Ascending aorta (tissue), 2 donors: Measurements from ENCODE around the gene IL24. TPM values are rescaled to one million over a fixed set of nuclear protein-coding genes. Genes with fewer than 3 reads are reported as not detected.

Experiments used
- DNase-seq, 2 donors: peaks; one replicate each; pipeline ENCODE4 v3.0.0-alpha.2; 2019; ENCODE audit warnings: low spot score in 2 of 2
- H3K27ac ChIP-seq, 2 donors: fragments of 200-600 bp; sonication (generic); one replicate each; pipeline ENCODE4 v1.5.1; 2016 to 2017; ENCODE audit warnings: mild to moderate bottlenecking in 1 of 2
- H3K27me3 ChIP-seq: fragments of 200-600 bp; sonication (generic); one replicate; pipeline ENCODE4 v1.5.1; 2017
- H3K36me3 ChIP-seq, 2 donors: fragments of 200-600 bp; sonication (generic); one replicate each; pipeline ENCODE4 v1.5.1; 2016
- H3K4me1 ChIP-seq, 2 donors: fragments of 200-600 bp; sonication (generic); one replicate each; pipeline ENCODE4 v1.5.1; 2016 to 2017; ENCODE audit warnings: mild to moderate bottlenecking in 1 of 2
- H3K4me3 ChIP-seq, 2 donors: fragments of 200-600 bp; sonication (generic); one replicate each; pipeline ENCODE4 v1.5.1; 2016 to 2017; ENCODE audit warnings: mild to moderate bottlenecking in 1 of 2
- H3K9me3 ChIP-seq, 2 donors: fragments of 200-600 bp; sonication (generic); one replicate each; pipeline ENCODE4 v1.5.1; 2016
- CTCF ChIP-seq, 3 experiments: fragments of 200-600 bp in 2 of 3; fragments of 450-650 bp in 1 of 3; sonication (generic) in 2 of 3; IDR thresholded peaks; one replicate each; pipeline ENCODE4 v1.5.1; 2016 to 2019; ENCODE audit warnings: antibody characterized with exemption in 3 of 3, mild to moderate bottlenecking in 1 of 3, moderate library complexity in 1 of 3
- intact Hi-C: fragments of 100-400 bp; cut with DNase I; formaldehyde crosslinking; loops from one replicate; pipeline ENCODE4 v1.15.1; 2023
- total RNA-seq: library from RNA; depleted of rRNA; stranded (reverse); fragments of >200 nt; gene quantifications from one replicate; pipeline ENCODE4 v1.1.0, GENCODE V29; 2016

Gene IL24
- total RNA-seq, 1 donor from 2014 or later, result not detected

GRCh38 chr1:206854401-206855129, 42.7 kb upstream of the IL24 start:
- peaks cover 0 to 6% of the 10 kb centered on the region in 2 donors for H3K9me3 ChIP-seq
- DNase-seq, result no peak
- TF ChIP-seq CTCF (IDR thresholded peaks at IDR 0.05), result no peak

GRCh38 chr1:206855859-206856258, 41.4 kb upstream of the IL24 start:
- no peaks in the 10 kb centered on the region for H3K4me1 ChIP-seq
- no peak for TF ChIP-seq CTCF (IDR thresholded peaks at IDR 0.05)
- H3K27ac ChIP-seq, result no peak overlapping the region
- H3K4me3 ChIP-seq, result no peak overlapping the region
- H3K9me3 ChIP-seq, result peaks cover 0 to 6% of the 10 kb centered on the region in 2 donors
- no peaks in the 10 kb centered on the region for H3K27me3 ChIP-seq
- H3K36me3 ChIP-seq, result no peaks in the 10 kb centered on the region
- intact Hi-C loops, result no loop called here
- DNase-seq, result no peak

More at GRCh38 chr1:206854401-206855129, 42.7 kb upstream of the IL24 start:
- Histone ChIP-seq H3K27me3 (no peaks in the 10 kb centered on the region), H3K4me3 (no peak overlapping the region), H3K27ac (no peak overlapping the region), H3K36me3 (no peaks in the 10 kb centered on the region), H3K4me1 (no peaks in the 10 kb centered on the region)
- intact Hi-C loops, result no loop called here

- no peaks in the 10 kb centered on the region for H3K4me1 ChIP-seq
- peaks cover 0 to 6% of the 10 kb centered on the region in 2 donors for H3K9me3 ChIP-seq
- no peak for TF ChIP-seq CTCF (IDR thresholded peaks at IDR 0.05)
- DNase-seq, result no peak
- intact Hi-C loops, result no loop called here
- H3K4me3 ChIP-seq, result no peak overlapping the region
- no peaks in the 10 kb centered on the region for H3K27me3 ChIP-seq
- H3K36me3 ChIP-seq, result no peaks in the 10 kb centered on the region
- H3K27ac ChIP-seq, result no peak overlapping the region
Measured at GRCh38 chr1:206856674-206857464, 40.4 kb upstream of the IL24 start.

- no peaks in the 10 kb centered on the region for H3K27me3 ChIP-seq
- H3K27ac ChIP-seq, result no peak overlapping the region
- H3K4me3 ChIP-seq, result no peak overlapping the region
- H3K4me1 ChIP-seq, result no peaks in the 10 kb centered on the region
- no peak for TF ChIP-seq CTCF (IDR thresholded peaks at IDR 0.05)
- intact Hi-C loops, result no loop called here
- no peak for DNase-seq
- H3K36me3 ChIP-seq, result no peaks in the 10 kb centered on the region
- H3K9me3 ChIP-seq, result no peaks in the 10 kb centered on the region
Measured at GRCh38 chr1:206859082-206859521, 38.1 kb upstream of the IL24 start.

- intact Hi-C loops, result no loop called here
Measured at GRCh38 chr1:206860165-206860564, 37.1 kb upstream of the IL24 start.

More at GRCh38 chr1:206860165-206860564, 37.1 kb upstream of the IL24 start:
- H3K27ac ChIP-seq, result no peak overlapping the region
- no peak for DNase-seq
- TF ChIP-seq CTCF (IDR thresholded peaks at IDR 0.05), result no peak
- H3K4me1 ChIP-seq, result no peaks in the 10 kb centered on the region
- no peaks in the 10 kb centered on the region for H3K36me3 ChIP-seq
- no peak overlapping the region for H3K4me3 ChIP-seq
- H3K9me3 ChIP-seq, result no peaks in the 10 kb centered on the region
- H3K27me3 ChIP-seq, result no peaks in the 10 kb centered on the region
